HepG2 (cell line): ENCODE measurements around the gene INHBA. TPM values are rescaled to one million over a fixed set of nuclear protein-coding genes. Genes with fewer than 3 reads are reported as not detected.

Source experiments
- ATAC-seq: fragments of 200-7000 bp; cut with Tn5 transposase; 3 replicates; pipeline ENCODE4 v1.9.1; 2020; ENCODE audit warnings: mild to moderate bottlenecking, moderate library complexity
- BruUV-seq: library from RNA; stranded (reverse); fragments of 400-500 nt; replicated peaks from 2 replicates; lab custom pipeline; 2021; lab: Mats Ljungman, UMichigan
- CTCF ChIA-PET: fragments of 300-600 bp; formaldehyde crosslinking; extraction: SDS; loops from one replicate; lab custom pipeline; 2021; ENCODE audit warnings: low total read pairs, inconsistent platforms, low intra/inter-chr PET ratio; lab: Yijun Ruan, JAX
- POLR2A ChIA-PET: fragments of 350-600 bp; sonication (Branson Sonifier 250); formaldehyde crosslinking; loops from one replicate; lab custom pipeline; 2020; ENCODE audit warnings: antibody characterized with exemption, inconsistent platforms; lab: Yijun Ruan, JAX
- DNase-seq: peaks from one replicate; pipeline ENCODE4 v3.0.0-alpha.2; 2015; ENCODE audit warnings: low spot score
- FAIRE-seq: peaks from 3 replicates; lab custom pipeline; 2011; peaks lifted over from hg19 to GRCh38; lab: Jason Lieb, UNC
- H2AFZ ChIP-seq: one replicate; pipeline ENCODE4 v1.6.1; 2011; ENCODE audit warnings: low read length, inconsistent platforms
- H3K27ac ChIP-seq: fragments of 300-600 bp; 3 replicates; pipeline ENCODE4 v1.8.0; 2011; ENCODE audit warnings: mixed run types, mild to moderate bottlenecking, mixed read lengths, low read length, inconsistent platforms; ENCODE audit not compliant: insufficient read depth; ENCODE audit errors: extremely low read length
- H3K27me3 ChIP-seq, 2 experiments: fragments of 200-600 bp in 1 of 2; 2 replicates in 1 of 2; 3 replicates in 1 of 2; pipeline versions ENCODE4 v1.6.0 to v1.8.0; 2011; ENCODE audit warnings: low read length in 2 of 2, mild to moderate bottlenecking in 2 of 2, moderate library complexity in 2 of 2, inconsistent platforms in 1 of 2; ENCODE audit not compliant: insufficient read depth in 2 of 2, control insufficient read depth in 1 of 2
- H3K36me3 ChIP-seq, 2 experiments: fragments of 200-600 bp in 1 of 2; replicated peaks in 1 of 2; 2 replicates in 1 of 2; 3 replicates in 1 of 2; pipeline versions ENCODE4 v1.5.1 to v1.8.0; 2011; ENCODE audit warnings: low read length in 2 of 2, inconsistent platforms in 1 of 2; ENCODE audit not compliant: insufficient read depth in 2 of 2, control insufficient read depth in 1 of 2
- H3K4me1 ChIP-seq: 2 replicates; pipeline ENCODE4 v1.5.1; 2012; ENCODE audit warnings: low read length, inconsistent platforms; ENCODE audit not compliant: insufficient read depth
- H3K4me2 ChIP-seq: 2 replicates; pipeline ENCODE4 v1.6.0; 2011; ENCODE audit warnings: low read depth, low read length, inconsistent platforms
- H3K4me3 ChIP-seq, 3 experiments: fragments of 200-600 bp in 1 of 3; sonication (generic), shearing (Covaris generic) in 1 of 3; replicated peaks in 1 of 3; 2 replicates each; pipeline ENCODE4 v1.5.1; 2011 to 2016; ENCODE audit warnings: low read length in 3 of 3, inconsistent platforms in 2 of 3, low read depth in 2 of 3, mild to moderate bottlenecking in 2 of 3, control low read depth in 1 of 3, mixed read lengths in 1 of 3; ENCODE audit not compliant: insufficient read depth in 1 of 3
- H3K79me2 ChIP-seq: one replicate; pipeline ENCODE4 v1.6.1; 2011; ENCODE audit warnings: low read length, inconsistent platforms; ENCODE audit not compliant: insufficient read depth
- H3K9ac ChIP-seq: 2 replicates; pipeline ENCODE4 v1.6.0; 2011; ENCODE audit warnings: mild to moderate bottlenecking, low read depth, low read length, inconsistent platforms; ENCODE audit not compliant: insufficient read depth
- H3K9me3 ChIP-seq: 2 replicates; pipeline ENCODE4 v1.5.1; 2012; ENCODE audit warnings: mild to moderate bottlenecking, low read length
- H4K20me1 ChIP-seq: 2 replicates; pipeline ENCODE4 v1.6.0; 2011; ENCODE audit warnings: inconsistent platforms, mild to moderate bottlenecking, low read length, moderate library complexity; ENCODE audit not compliant: insufficient read depth
- BCLAF1 ChIP-seq: fragments of 450-650 bp; IDR thresholded peaks from 2 replicates; pipeline ENCODE4 v1.6.1; 2017; ENCODE audit warnings: mild to moderate bottlenecking
- CENPT ChIP-seq: sonication (generic); formaldehyde crosslinking; IDR thresholded peaks from 2 replicates; pipeline ENCODE4 v1.8.0; 2022; ENCODE audit warnings: low read depth, mild to moderate bottlenecking, moderate library complexity, missing genetic modification reagents
- EP300 ChIP-seq, 3 experiments: sonication (generic) in 1 of 3; formaldehyde crosslinking in 1 of 3; IDR thresholded peaks; 2 replicates each; pipeline versions ENCODE4 v1.5.1 to v1.6.1; 2011 to 2020; ENCODE audit warnings: low read depth in 2 of 3, low read length in 2 of 3, borderline replicate concordance in 1 of 3, improper control_type of control experiment in 1 of 3, mild to moderate bottlenecking in 1 of 3, missing genetic modification reagents in 1 of 3, moderate library complexity in 1 of 3
- FOXP4 ChIP-seq: sonication (generic); formaldehyde crosslinking; IDR thresholded peaks from 2 replicates; pipeline ENCODE4 v1.4.0; 2020; ENCODE audit warnings: missing genetic modification reagents
- HDAC1 ChIP-seq: sonication (generic); formaldehyde crosslinking; IDR thresholded peaks from 2 replicates; pipeline ENCODE4 v1.5.1; 2020; ENCODE audit warnings: mild to moderate bottlenecking, missing genetic modification reagents
- PLSCR1 ChIP-seq: sonication (generic); formaldehyde crosslinking; IDR thresholded peaks from 2 replicates; pipeline ENCODE4 v1.5.0; 2020; ENCODE audit warnings: missing genetic modification reagents, mild to moderate bottlenecking, borderline replicate concordance
- RXRA ChIP-seq: sonication (generic); formaldehyde crosslinking; IDR thresholded peaks from 2 replicates; pipeline ENCODE4 v1.5.1; 2020; ENCODE audit warnings: missing genetic modification reagents
- SIX1 ChIP-seq: sonication (generic); formaldehyde crosslinking; IDR thresholded peaks from 2 replicates; pipeline ENCODE4 v1.4.0; 2020; ENCODE audit warnings: missing genetic modification reagents, borderline replicate concordance
- TCF7 ChIP-seq: sonication (generic); IDR thresholded peaks from 2 replicates; pipeline ENCODE4 v1.6.1; 2016; ENCODE audit warnings: antibody characterized with exemption, low read depth
- ZNF234 ChIP-seq: sonication (generic); formaldehyde crosslinking; conservative IDR thresholded peaks from 2 replicates; pipeline ENCODE4 v1.5.1; 2020; ENCODE audit warnings: mild to moderate bottlenecking, missing genetic modification reagents
- ZNF530 ChIP-seq: sonication (generic); formaldehyde crosslinking; IDR thresholded peaks from 2 replicates; pipeline ENCODE4 v1.5.0; 2020; ENCODE audit warnings: low read depth, mild to moderate bottlenecking, missing genetic modification reagents
- ZNF570 ChIP-seq: sonication (generic); formaldehyde crosslinking; IDR thresholded peaks from 2 replicates; pipeline ENCODE4 v1.4.0; 2020; ENCODE audit warnings: mild to moderate bottlenecking, missing genetic modification reagents, borderline replicate concordance
- ZNF678 ChIP-seq: sonication (generic); formaldehyde crosslinking; IDR thresholded peaks from 2 replicates; pipeline ENCODE4 v1.4.0; 2020; ENCODE audit warnings: mild to moderate bottlenecking, missing genetic modification reagents
- ZNF883 ChIP-seq: sonication (generic); formaldehyde crosslinking; IDR thresholded peaks from 2 replicates; pipeline ENCODE4 v1.5.1; 2020; ENCODE audit warnings: mild to moderate bottlenecking, missing genetic modification reagents; ENCODE audit errors: not compliant biosample characterization
- WGBS: methylation state at CpG from one replicate; pipeline ENCODE4 v1.1.6; 2017; ENCODE audit warnings: low lambda C conversion rate; 5-methylcytosine and 5-hydroxymethylcytosine counted together
- in situ Hi-C: cut with HindIII; loops from 2 replicates; pipeline ENCODE4 v1.10.0; 2017; ENCODE audit warnings: low pct_unique_long_range_greater_than_20kb; ENCODE audit not compliant: extremely low pct_ligation_motif_present
- intact Hi-C: fragments of 100-400 bp; cut with micrococcal nuclease; formaldehyde crosslinking; loops from one replicate; pipeline ENCODE4 v1.10.0; 2022; ENCODE audit not compliant: unreplicated experiment
- polyA plus RNA-seq, 8 experiments: library from polyadenylated mRNA; depleted of rRNA in 3 of 8; stranded (reverse) in 7 of 8; unstranded in 1 of 8; fragments of >200 nt; fragmentation: Illumina TruSeq in 4 of 8; extraction: Trizol in 4 of 8; gene quantifications; 2 replicates each; pipeline versions ENCODE4 v1.2.1 to v1.2.3, GENCODE V29; 2011 to 2016; ENCODE audit warnings: low read depth in 4 of 8, missing spikeins in 1 of 8, mixed read lengths in 1 of 8; ENCODE audit not compliant: insufficient read depth in 1 of 8
- total RNA-seq, 5 experiments: library from RNA; depleted of rRNA; stranded (reverse); fragments of >200 nt; fragmentation: Illumina TruSeq; extraction: Trizol; gene quantifications; 2 replicates each; pipeline ENCODE4 v1.2.3, GENCODE V29; 2016; ENCODE audit warnings: low read depth in 1 of 5

The INHBA gene
- total and polyA plus RNA-seq, 2 of the 13 experiments (the other 11 are each of a cell fraction or from before 2014, with no cell fraction given) = not detected

GRCh38 chr7:41730161-41730560 is 27.3 kb upstream of the INHBA start:
- H4K20me1 ChIP-seq = no peaks in the 10 kb centered on the region
- intact Hi-C loops (no loop called here), in situ Hi-C loops (no loop called here)
- no TSS peak for BruUV-seq
- no peak overlapping the region for H3K4me3 ChIP-seq
- no peak overlapping the region for H2AFZ ChIP-seq
- FAIRE-seq (no peak), ATAC-seq (no peak), DNase-seq (no peak)
- 0% methylated on average over 1 of the region's 1 CpG for WGBS
- CTCF ChIA-PET = no interaction called here
- H3K27me3 ChIP-seq = no peaks in the 10 kb centered on the region
- POLR2A ChIA-PET = no interaction called here
- no peaks in the 10 kb centered on the region for H3K79me2 ChIP-seq
- TF ChIP-seq SIX1 (CRISPR knock-in tag) = no peak
- TF ChIP-seq BCLAF1 = no peak
- TF ChIP-seq ZNF234 (CRISPR knock-in tag) = no peak
- TF ChIP-seq ZNF570 = no peak
- no peak for TF ChIP-seq RXRA (CRISPR knock-in tag)
- TF ChIP-seq ZNF530 (CRISPR knock-in tag) = no peak
- TF ChIP-seq EP300 (IDR thresholded peaks at IDR 0.05; ENCODE audit: low read depth in 2 of 2, low read length in 2 of 2) = no peak
- TF ChIP-seq EP300 (CRISPR knock-in tag; IDR thresholded peaks at IDR 0.05; ENCODE audit: borderline replicate concordance) = no peak
- TF ChIP-seq ZNF883 = no peak
- no peak for TF ChIP-seq TCF7
- no peak for TF ChIP-seq HDAC1
- TF ChIP-seq ZNF678 (CRISPR knock-in tag) = no peak
- TF ChIP-seq CENPT (CRISPR knock-in tag) = no peak
- TF ChIP-seq PLSCR1 (CRISPR knock-in tag) = no peak
- TF ChIP-seq FOXP4 (CRISPR knock-in tag) = no peak
- no peaks in the 10 kb centered on the region for H3K4me1 ChIP-seq
- no peak overlapping the region for H3K4me2 ChIP-seq
- H3K9ac ChIP-seq = no peak overlapping the region
- no peak overlapping the region for H3K27ac ChIP-seq
- H3K9me3 ChIP-seq = no peaks in the 10 kb centered on the region
- H3K36me3 ChIP-seq = no peaks in the 10 kb centered on the region
